GM04503 (cell line): ENCODE results near the gene NACAD.

Experiments
- DNase-seq: peaks from one replicate; pipeline ENCODE4 v3.0.0-alpha.2; 2012; ENCODE audit warnings: low read depth

Gene NACAD

GRCh38 chr7:45092100-45092930 is 3.5 kb upstream of the NACAD start:
- no peak for DNase-seq

GRCh38 chr7:45089341-45089891 is 647 bp upstream of the NACAD start:
- DNase-seq, result no peak

DNA sequence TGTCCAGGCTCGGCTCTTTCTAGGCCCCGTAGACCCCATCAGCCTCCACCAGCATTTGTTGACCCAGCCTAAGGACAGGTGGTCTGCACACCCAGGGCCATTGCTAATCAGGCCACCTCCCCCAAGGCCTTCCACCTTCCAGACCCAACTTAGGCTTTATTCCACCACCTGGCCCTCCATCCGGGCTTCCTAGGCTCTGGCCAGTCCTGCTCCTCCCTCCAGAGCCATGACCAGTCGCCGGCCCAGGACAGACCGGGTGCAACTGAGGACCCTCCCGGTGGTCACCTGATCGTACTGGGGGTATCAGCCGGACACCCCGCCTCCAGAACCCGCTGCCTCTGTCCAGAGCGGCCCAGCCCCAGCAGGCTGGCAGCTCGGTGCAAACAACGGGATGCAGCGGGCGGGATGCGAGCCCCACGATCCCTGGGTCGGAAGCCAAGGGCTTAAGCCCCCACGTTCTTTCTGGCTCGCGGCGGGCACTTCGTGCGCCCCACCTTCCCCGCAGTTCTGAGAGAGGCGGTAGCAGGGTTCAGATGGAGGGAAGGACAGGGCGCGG is 545 bp downstream of the NACAD start:
- DNase-seq, result no peak

- no peak for DNase-seq
Observed at GRCh38 chr7:45087301-45088145, 1.2 kb downstream of the NACAD start.

- DNase-seq, result no peak
Observed at GRCh38 chr7:45086331-45087065, 2.3 kb downstream of the NACAD start.

DNA sequence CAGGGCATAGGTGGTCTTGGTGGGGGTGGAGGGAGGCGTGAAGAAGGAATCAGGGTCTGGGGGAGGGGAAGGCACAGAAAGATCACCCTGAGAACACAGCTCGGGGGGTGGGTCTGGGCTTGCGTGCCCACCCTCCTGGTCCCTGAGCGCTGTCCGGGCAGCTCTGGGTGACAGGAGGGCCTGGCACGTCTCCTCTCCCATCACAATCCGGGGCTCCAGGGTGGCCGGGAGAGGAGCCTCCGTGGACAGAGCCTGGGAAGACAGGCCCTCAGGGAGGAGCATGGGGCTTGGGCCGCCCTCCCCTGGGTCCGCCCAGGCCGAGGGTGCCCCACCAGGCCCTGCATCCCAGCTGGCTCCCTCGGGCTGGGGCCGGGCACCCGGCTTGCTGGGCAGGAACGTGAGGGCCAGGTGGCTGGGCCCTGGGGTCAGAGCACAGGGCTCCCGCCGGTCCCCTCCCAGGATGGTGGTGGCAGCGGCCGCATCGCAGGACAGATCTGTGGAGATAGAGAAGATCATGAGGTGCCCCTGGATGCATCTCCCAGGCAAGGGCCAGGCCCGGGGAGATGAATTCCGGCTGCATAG is 3.1 kb downstream of the NACAD start:
- DNase-seq, result no peak

GRCh38 chr7:45084901-45085618 is 3.7 kb downstream of the NACAD start:
- no peak for DNase-seq

DNA sequence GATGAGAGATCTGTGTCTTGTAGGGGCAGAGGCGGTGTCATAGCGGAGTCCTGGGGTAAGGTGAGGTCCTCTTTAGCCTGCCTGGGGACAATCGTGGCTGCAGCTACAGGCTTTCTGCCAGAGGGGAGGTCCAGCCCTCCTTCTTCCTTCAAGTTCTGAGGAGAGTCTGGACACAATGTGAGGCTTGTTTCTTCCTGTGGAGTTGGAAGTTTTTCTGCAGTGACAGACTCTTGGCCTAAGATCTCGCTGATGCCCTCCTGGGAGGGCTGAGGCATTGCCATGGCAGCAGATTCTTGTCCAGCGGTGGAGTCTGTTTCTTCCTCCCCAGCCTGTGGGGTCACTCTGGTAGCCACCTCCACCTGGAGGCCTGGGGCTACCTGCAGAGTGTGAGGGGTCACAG is 4.4 kb downstream of the NACAD start:
- DNase-seq, result no peak

- no peak for DNase-seq
Observed at GRCh38 chr7:45082831-45083331, 5.9 kb downstream of the NACAD start.

DNA sequence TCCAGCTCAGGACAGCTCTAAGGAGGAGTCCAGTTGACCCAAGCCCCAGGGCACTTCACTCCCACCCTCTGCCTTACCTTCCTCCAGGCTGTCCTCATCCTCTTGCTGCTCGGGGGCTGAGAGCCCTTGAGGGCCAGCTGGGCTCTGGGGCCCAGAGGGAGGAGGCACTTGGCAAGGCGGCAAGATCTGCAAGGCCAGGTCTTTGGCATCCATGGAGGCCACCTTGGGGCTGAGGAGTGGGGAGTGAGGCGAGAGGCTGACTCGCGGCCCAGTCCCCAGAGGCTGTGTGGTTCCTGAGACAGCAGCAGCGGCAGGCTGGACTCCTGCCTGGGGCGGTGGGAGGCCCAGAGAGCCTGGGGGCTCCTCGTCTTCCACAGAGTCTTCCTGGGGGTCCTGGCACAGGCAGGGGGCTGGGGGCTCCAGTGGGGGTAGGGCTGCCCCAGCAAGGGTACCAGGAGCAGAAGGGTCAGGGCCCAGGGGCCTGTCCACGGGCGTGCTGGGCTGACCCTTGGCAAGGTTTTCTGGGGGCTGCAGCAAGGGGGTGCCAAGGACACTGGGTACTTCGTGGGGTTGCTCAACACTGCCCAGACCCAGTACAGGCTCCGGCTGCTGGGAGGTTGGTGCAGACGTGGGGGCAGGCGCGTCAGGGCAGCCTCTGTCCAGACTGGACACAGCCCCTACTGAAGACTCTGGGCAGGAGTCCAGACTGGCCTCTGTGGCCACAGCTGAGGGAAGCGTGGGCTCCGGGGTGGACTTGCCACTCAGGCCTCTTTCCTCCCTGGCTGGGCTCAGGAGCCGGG is 6.5 kb downstream of the NACAD start:
- DNase-seq, result no peak

- DNase-seq, result no peak
Observed at GRCh38 chr7:45081670-45081974, 7.1 kb downstream of the NACAD start.

DNA sequence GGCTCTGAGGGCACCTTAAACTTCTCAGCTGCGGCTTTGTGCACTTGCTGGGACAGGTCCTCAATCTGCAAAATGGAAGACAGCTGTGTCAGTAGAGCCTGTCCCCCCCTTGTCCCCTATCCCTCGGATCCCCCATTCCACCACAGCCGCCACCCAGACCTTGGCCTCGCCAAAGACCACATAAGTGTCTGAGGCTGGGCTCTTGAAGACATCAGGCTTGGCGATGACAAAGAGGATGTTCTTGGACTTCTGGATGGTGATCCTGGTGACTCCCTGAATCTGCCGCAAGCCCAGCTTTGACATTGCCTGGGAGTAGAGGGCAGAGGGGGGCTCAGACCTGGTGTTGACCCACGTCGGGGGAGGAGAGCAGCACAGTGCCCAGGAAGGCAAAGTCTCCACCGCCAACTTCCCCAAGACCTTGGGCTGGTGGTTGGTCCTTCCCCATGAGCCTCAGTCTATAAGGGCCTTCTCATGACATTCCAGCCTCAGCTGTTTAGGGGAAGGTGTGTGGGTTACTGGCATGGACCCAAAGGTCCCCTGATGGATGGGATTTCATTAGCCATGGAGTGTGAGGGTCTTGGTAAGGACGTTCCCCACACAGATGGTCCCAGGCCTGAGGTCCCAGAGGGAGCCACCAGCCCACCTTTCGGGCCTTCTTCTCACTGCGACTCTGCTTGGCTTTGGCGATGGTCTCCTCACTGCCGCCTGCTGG is 7.7 kb downstream of the NACAD start:
- no peak for DNase-seq

DNA sequence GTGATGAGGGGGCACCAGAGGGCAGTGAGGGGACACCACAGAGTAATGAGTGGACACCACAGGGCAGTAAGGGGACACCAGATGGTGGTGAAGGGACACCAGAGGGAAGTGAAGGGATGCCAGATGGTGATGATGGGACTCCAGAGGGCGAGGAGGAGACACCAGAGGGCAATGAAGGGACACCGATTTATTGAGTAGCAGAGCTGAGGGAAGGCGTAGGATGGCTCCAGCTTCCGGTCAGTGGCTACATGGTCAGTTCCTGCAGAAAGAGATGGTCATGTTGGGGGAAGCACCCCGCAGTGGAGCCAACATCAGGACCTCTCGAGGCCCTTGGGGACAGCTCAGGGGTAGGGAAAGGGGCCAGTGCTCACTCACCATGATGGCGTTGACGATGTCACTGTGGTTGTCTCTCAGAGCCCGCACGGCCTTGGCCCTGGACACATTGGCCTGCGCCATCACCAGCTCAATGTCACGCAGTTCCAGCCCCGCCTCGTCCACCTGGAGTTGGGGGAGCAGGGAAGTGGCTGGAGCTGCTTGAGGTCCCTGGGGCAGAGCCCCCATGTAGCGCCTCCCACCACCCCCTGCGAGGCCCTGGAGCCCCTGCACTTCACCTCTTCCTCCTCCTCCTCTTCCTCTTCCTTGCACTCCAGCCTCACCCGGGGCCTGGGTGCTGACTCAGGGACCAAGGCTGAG is 8.4 kb downstream of the NACAD start:
- no peak for DNase-seq

DNA sequence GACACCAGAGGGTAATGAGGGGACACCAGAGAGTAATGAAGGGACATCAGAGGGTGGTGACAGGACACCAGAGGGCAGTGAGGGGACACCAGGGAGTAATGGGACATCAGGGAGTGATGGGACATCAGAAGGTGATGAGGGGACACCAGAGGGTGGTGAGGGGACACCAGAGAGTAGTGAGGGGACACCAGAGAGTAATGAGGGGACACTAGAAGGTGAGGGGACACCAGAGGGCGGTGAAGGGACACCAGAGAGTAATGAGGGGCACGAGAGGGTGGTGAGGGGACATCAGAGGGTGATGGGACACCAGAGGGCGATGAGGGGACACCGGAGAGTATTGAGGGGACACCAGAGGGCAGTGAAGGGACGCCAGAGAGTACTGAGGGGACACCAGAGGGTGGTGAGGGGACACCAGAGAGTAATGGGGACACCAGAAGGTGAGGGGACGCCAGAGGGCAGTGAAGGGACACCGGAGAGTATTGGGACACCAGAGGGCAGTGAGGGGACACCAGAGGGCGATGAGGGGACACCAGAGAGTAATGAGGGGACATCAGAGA is 10.6 kb downstream of the NACAD start:
- no peak for DNase-seq

GRCh38 chr7:45077579-45077978 is 11.2 kb downstream of the NACAD start:
- DNase-seq, result no peak

DNA sequence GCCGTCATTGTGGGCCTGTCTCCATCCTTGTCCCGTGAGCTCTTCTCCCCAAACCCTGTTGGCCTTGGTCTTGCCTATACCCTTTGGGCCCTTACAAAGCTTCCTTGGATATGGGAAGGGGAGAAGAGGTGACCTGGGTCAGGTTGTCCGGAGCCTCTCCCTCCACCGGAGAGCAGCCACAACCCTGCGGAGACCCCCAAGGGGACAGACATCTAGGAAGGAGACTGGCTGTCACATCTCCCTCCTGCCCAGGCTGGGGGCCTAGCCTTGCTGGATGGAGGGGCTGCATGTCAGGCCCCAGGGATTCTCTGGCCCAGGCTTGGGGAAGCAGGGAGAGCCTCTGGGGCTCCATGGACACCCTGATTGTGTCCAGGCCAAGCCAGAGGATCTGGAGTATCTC is 11.8 kb downstream of the NACAD start:
- no peak for DNase-seq

GRCh38 chr7:45075871-45076796 is 12.6 kb downstream of the NACAD start:
- DNase-seq, result no peak

DNA sequence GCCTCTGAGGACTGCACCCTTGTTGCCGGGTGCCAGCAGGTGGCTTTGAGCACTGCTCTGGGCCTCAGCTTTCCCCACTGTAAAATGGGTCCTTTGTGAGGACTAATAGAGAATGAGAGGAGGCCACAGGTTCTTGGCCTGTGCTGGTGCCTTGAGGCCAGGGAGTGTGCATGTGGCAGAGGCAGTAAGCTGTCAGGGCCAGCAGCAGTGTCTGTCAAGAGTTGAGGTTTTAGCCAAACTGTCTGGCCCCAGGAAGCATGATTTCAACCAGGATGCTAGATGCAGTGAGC is 13.5 kb downstream of the NACAD start:
- no peak for DNase-seq
